H1 (cell line): ENCODE results near the gene ENOPH1. TPM values are rescaled to one million over a fixed set of nuclear protein-coding genes. Genes with fewer than 3 reads are reported as not detected.

Experiments
- CHD2 ChIP-seq: IDR thresholded peaks from 2 replicates; pipeline ENCODE4 v1.6.1; 2012; ENCODE audit warnings: low read length, improper control_type of control experiment
- EP300 ChIP-seq, 2 experiments: IDR thresholded peaks; 1 replicate in 1 of 2; 2 replicates in 1 of 2; pipeline ENCODE4 v1.6.1; 2011 to 2012; ENCODE audit warnings: low read depth in 2 of 2, low read length in 2 of 2, mild to moderate bottlenecking in 2 of 2, borderline replicate concordance in 1 of 2, inconsistent platforms in 1 of 2, moderate library complexity in 1 of 2
- polyA plus RNA-seq, 7 experiments: library from polyadenylated mRNA; depleted of rRNA in 3 of 7; stranded (reverse) in 5 of 7; unstranded in 2 of 7; fragments of >200 nt in 5 of 7; fragments of 200-250 nt in 2 of 7; gene quantifications; 1 replicate in 5 of 7; 2 replicates in 1 of 7; 4 replicates in 1 of 7; pipeline versions ENCODE4 v1.2.1 to v1.2.3, GENCODE V29; 2011 to 2013; ENCODE audit warnings: missing spikeins in 2 of 7, mixed read lengths in 2 of 7
- total RNA-seq: library from RNA; stranded (reverse); fragmentation: NEBNext Ultra II Directional; extraction: Animal tissue kit (Norgen Biotek cat#: 25700); gene quantifications from 2 replicates; pipeline ENCODE4 v1.2.1, GENCODE V29; 2021

The ENOPH1 gene
- total and polyA plus RNA-seq, 2 of the 8 experiments (the other 6 are each of a cell fraction or from before 2014, with no cell fraction given) = 25.1 to 89.3 TPM

DNA sequence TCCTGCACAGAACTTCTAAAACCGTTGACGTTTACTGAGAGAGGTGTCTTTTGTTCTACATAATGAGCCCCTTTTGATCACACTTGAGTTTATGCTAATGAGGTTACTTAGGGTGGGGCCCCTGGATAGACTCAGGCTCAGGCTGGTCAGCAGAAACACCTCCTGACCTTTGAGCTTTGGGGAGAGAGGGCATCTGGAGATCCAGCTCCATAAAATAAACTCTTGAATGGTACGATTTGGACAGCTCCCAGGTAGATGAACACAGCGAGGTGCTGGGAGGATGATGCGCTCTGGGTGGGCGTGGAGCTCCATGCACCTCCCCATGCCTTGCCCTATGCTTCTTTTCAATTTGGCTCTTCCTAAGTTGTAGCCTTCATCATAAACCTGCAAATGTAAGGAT lies 52.0 kb downstream of the ENOPH1 start (continued):
- TF ChIP-seq CHD2 (no peak), EP300 (IDR thresholded peaks at IDR 0.05; ENCODE audit: borderline replicate concordance in 1 of 2, low read depth in 2 of 2, low read length in 2 of 2) (no peak)
- TF ChIP-seq, all 59 proteins: peak for 0
